Testis (tissue), 2 donors: ENCODE data around the gene MEGF9.

Experiments
- CTCF ChIP-seq, 3 experiments: fragments of 450-650 bp in 2 of 3; fragments of 200-600 bp in 1 of 3; sonication (generic) in 1 of 3; IDR thresholded peaks; one replicate each; pipeline ENCODE4 v1.5.1; 2016 to 2019; ENCODE audit warnings: antibody characterized with exemption in 3 of 3, mild to moderate bottlenecking in 2 of 3, moderate library complexity in 1 of 3
- POLR2A ChIP-seq: fragments of 450-650 bp; IDR thresholded peaks from one replicate; pipeline ENCODE4 v1.6.1; 2017; ENCODE audit warnings: antibody characterized with exemption, mild to moderate bottlenecking, moderate library complexity

- TF ChIP-seq POLR2A (no peak), CTCF (IDR thresholded peaks at IDR 0.05) (no peak)
Measured at GRCh38 chr9:120681121-120681520, 33.1 kb downstream of the MEGF9 start.
